Neural progenitor cell (in vitro differentiated cells): ENCODE results near the gene SETDB2. TPM values are rescaled to one million over a fixed set of nuclear protein-coding genes. Genes with fewer than 3 reads are reported as not detected.

ENCODE experiments used
- DNase-seq: peaks from one replicate; pipeline ENCODE4 v3.0.0-alpha.2; 2016; ENCODE audit warnings: low spot score
- H2AFZ ChIP-seq: fragments of 200-600 bp; sonication (generic); replicated peaks from 2 replicates; pipeline ENCODE4 v1.6.1; 2016; ENCODE audit warnings: antibody characterized with exemption
- H3F3A ChIP-seq: fragments of 200-600 bp; sonication (generic); 2 replicates; pipeline ENCODE4 v1.6.1; 2016; ENCODE audit warnings: antibody characterized with exemption, low read depth
- H3K27ac ChIP-seq: fragments of 200-600 bp; sonication (generic); 2 replicates; pipeline ENCODE4 v1.5.1; 2016; ENCODE audit warnings: mild to moderate bottlenecking
- H3K27me3 ChIP-seq: fragments of 200-600 bp; sonication (generic); 2 replicates; pipeline ENCODE4 v1.6.1; 2016; ENCODE audit warnings: mild to moderate bottlenecking, moderate library complexity
- H3K36me3 ChIP-seq: fragments of 200-600 bp; sonication (generic); 2 replicates; pipeline ENCODE4 v1.5.1; 2016
- H3K4me1 ChIP-seq: fragments of 200-600 bp; sonication (generic); 2 replicates; pipeline ENCODE4 v1.6.1; 2016; ENCODE audit warnings: mixed run types
- H3K4me2 ChIP-seq: fragments of 200-600 bp; sonication (generic); 2 replicates; pipeline ENCODE4 v1.6.1; 2016
- H3K4me3 ChIP-seq: fragments of 200-600 bp; sonication (generic); 2 replicates; pipeline ENCODE4 v1.5.1; 2016
- H3K79me2 ChIP-seq: fragments of 200-600 bp; sonication (generic); 2 replicates; pipeline ENCODE4 v1.6.1; 2016; ENCODE audit warnings: low read depth
- H3K9ac ChIP-seq: fragments of 200-600 bp; sonication (generic); 2 replicates; pipeline ENCODE4 v1.6.1; 2016
- H3K9me3 ChIP-seq: fragments of 200-600 bp; sonication (generic); 2 replicates; pipeline ENCODE4 v1.5.1; 2016; ENCODE audit warnings: low read depth
- H4K20me1 ChIP-seq: fragments of 200-600 bp; sonication (generic); 2 replicates; pipeline ENCODE4 v1.6.1; 2016; ENCODE audit warnings: low read depth
- H3K27ac Mint-ChIP-seq: 3 replicates; pipeline ENCODE4 v1.8.0; 2021; ENCODE audit warnings: mixed read lengths
- H3K27me3 Mint-ChIP-seq: 2 replicates; pipeline ENCODE4 v1.8.0; 2022; ENCODE audit warnings: low read depth, mild to moderate bottlenecking, inconsistent platforms, moderate library complexity, mixed read lengths; ENCODE audit not compliant: insufficient read depth
- H3K36me3 Mint-ChIP-seq: 3 replicates; pipeline ENCODE4 v1.8.0; 2021; ENCODE audit warnings: mixed read lengths
- H3K4me1 Mint-ChIP-seq: 3 replicates; pipeline ENCODE4 v1.8.0; 2021; ENCODE audit warnings: mixed read lengths
- H3K4me3 Mint-ChIP-seq: 3 replicates; pipeline ENCODE4 v1.8.0; 2021; ENCODE audit warnings: mild to moderate bottlenecking, moderate library complexity, mixed read lengths
- H3K9me3 Mint-ChIP-seq: 3 replicates; pipeline ENCODE4 v1.8.0; 2020; ENCODE audit warnings: mixed read lengths
- CTCF ChIP-seq: fragments of 200-600 bp; sonication (generic); IDR thresholded peaks from 2 replicates; pipeline ENCODE4 v1.5.1; 2017; ENCODE audit warnings: antibody characterized with exemption, mild to moderate bottlenecking
- EZH2 ChIP-seq: fragments of 200-600 bp; sonication (generic); IDR thresholded peaks from 2 replicates; pipeline ENCODE4 v1.6.1; 2017; ENCODE audit warnings: antibody characterized with exemption, mild to moderate bottlenecking, moderate library complexity
- EZH2phosphoT487 ChIP-seq: fragments of 200-600 bp; sonication (generic); IDR thresholded peaks from 2 replicates; pipeline ENCODE4 v1.6.1; 2017; ENCODE audit warnings: antibody characterized with exemption
- total RNA-seq: library from RNA; depleted of rRNA; stranded (reverse); fragments of >200 nt; gene quantifications from 2 replicates; pipeline ENCODE4 v1.2.3, GENCODE V29; 2015; ENCODE audit warnings: low replicate concordance

The SETDB2 gene
- total RNA-seq, 1 donor from 2014 or later: 9.5 TPM

GRCh38 chr13:49424011-49424560, 20.0 kb upstream of the SETDB2 start:
- Histone ChIP-seq H3K27ac (no peak overlapping the region), H4K20me1 (no peaks in the 10 kb centered on the region), H3K36me3 (no peaks in the 10 kb centered on the region), H3K9ac (no peak overlapping the region), H3K4me1 (peaks cover 8% of the 10 kb centered on the region), H3K4me2 (no peak overlapping the region), H3K4me3 (no peak overlapping the region), H3K79me2 (no peaks in the 10 kb centered on the region), H2AFZ (no peak overlapping the region), H3K27me3 (no peaks in the 10 kb centered on the region), H3F3A (peaks cover 10% of the 10 kb centered on the region), H3K9me3 (no peaks in the 10 kb centered on the region)
- Mint-ChIP-seq H3K27me3 (no peaks in the 10 kb centered on the region), H3K9me3 (peaks cover 4% of the 10 kb centered on the region), H3K36me3 (peaks cover 3% of the 10 kb centered on the region), H3K4me1 (peaks cover 29% of the 10 kb centered on the region), H3K27ac (no peak overlapping the region), H3K4me3 (no peak overlapping the region)
- TF ChIP-seq EZH2: no peak
- TF ChIP-seq EZH2phosphoT487: no peak
- no peak for TF ChIP-seq CTCF
- DNase-seq: no peak

DNA sequence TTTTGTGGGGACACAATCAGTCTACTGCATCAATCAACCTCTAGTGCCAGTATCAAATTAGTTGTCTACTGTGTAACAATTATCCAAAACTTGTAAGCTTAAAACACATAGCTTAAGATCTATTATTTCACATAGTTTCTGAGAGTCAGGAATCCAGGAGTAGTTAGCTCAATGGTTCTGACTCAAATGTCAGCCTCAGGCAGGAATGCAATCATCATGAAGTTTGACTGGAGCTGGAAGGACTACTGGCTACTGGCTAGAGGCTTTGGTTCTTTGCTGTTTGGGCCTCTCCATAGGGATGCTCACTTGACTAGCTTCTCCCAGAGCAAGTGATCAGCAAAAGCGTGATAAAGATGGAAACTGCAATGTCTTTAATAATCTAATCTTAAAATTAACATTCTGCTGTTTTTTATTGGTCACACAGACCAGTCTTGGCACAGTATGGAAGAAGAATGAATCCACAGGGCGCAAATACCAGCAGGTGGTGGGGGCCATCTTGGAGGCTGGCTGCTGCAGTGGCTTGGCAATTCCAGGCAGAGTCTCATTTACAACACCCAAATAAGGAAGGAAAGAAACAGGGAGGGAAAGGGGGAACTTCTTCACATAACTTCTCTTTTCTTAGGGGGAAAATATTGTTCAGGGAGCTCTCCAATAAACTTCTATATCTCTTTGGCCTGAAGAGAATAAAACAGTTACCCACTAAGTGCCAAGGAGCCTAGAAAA, 15.9 kb upstream of the SETDB2 start:
- peaks cover 10% of the 10 kb centered on the region for H3F3A ChIP-seq
- peaks cover 4% of the 10 kb centered on the region for H3K9me3 Mint-ChIP-seq
- H3K27ac ChIP-seq: no peak overlapping the region
- H3K9me3 ChIP-seq: no peaks in the 10 kb centered on the region
- H3K4me3 ChIP-seq: no peak overlapping the region
- peaks cover 5% of the 10 kb centered on the region for H3K36me3 Mint-ChIP-seq
- TF ChIP-seq EZH2: no peak
- TF ChIP-seq CTCF: no peak
- TF ChIP-seq EZH2phosphoT487: no peak
- peaks cover 8% of the 10 kb centered on the region for H3K4me1 ChIP-seq
- no peak for DNase-seq
- H3K4me2 ChIP-seq: no peak overlapping the region
- H3K27me3 ChIP-seq: no peaks in the 10 kb centered on the region
- no peak overlapping the region for H2AFZ ChIP-seq
- peaks cover 8% of the 10 kb centered on the region for H3K4me1 Mint-ChIP-seq
- H3K9ac ChIP-seq: no peak overlapping the region
- no peaks in the 10 kb centered on the region for H3K27me3 Mint-ChIP-seq
- H4K20me1 ChIP-seq: no peaks in the 10 kb centered on the region
- no peak overlapping the region for H3K27ac Mint-ChIP-seq
- no peaks in the 10 kb centered on the region for H3K36me3 ChIP-seq
- H3K79me2 ChIP-seq: no peaks in the 10 kb centered on the region
- H3K4me3 Mint-ChIP-seq: no peak overlapping the region

DNA sequence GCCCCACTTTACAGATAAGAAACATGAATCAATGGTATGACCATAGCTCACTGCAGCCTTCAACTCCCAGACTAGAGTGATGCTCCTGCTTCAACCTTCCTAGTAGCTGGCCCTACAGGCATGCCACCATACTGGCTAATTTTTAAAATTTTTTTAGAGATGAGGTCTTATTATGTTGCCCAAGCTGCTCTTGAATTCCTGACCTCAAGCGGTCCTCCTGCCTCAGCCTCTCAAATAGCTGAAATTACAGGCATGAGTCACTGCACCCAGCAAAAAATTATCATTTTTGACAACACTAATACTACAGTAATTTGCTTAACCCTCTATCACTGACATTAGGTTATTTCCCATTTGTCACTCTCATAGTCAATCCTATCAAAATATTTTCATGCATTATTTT, 15.0 kb upstream of the SETDB2 start:
- TF ChIP-seq EZH2: no peak
- no peak for TF ChIP-seq CTCF
- TF ChIP-seq EZH2phosphoT487: no peak
- Histone ChIP-seq H3K27me3 (no peaks in the 10 kb centered on the region), H3K4me1 (peaks cover 8% of the 10 kb centered on the region), H2AFZ (no peak overlapping the region), H3K4me2 (no peak overlapping the region), H3K79me2 (no peaks in the 10 kb centered on the region), H3F3A (peaks cover 10% of the 10 kb centered on the region), H3K9ac (no peak overlapping the region), H4K20me1 (no peaks in the 10 kb centered on the region), H3K36me3 (no peaks in the 10 kb centered on the region), H3K27ac (no peak overlapping the region), H3K9me3 (no peaks in the 10 kb centered on the region), H3K4me3 (no peak overlapping the region)
- H3K4me1 Mint-ChIP-seq: peaks cover 8% of the 10 kb centered on the region
- H3K36me3 Mint-ChIP-seq: peaks cover 8% of the 10 kb centered on the region
- peaks cover 4% of the 10 kb centered on the region for H3K9me3 Mint-ChIP-seq
- no peak overlapping the region for H3K4me3 Mint-ChIP-seq
- no peak for DNase-seq
- no peaks in the 10 kb centered on the region for H3K27me3 Mint-ChIP-seq
- H3K27ac Mint-ChIP-seq: no peak overlapping the region
